HepG2 (cell line): ENCODE measurements around the gene XRCC1.

Experiments
- CTCF ChIP-seq: sonication (generic); formaldehyde crosslinking; IDR thresholded peaks from 2 replicates; pipeline ENCODE4 v1.5.0; 2020; ENCODE audit warnings: mild to moderate bottlenecking, missing genetic modification reagents, moderate library complexity
- FOXC1 ChIP-seq: sonication (generic); formaldehyde crosslinking; IDR thresholded peaks from 2 replicates; pipeline ENCODE4 v1.8.0; 2022; ENCODE audit warnings: mild to moderate bottlenecking, missing genetic modification reagents, borderline replicate concordance
- MAX ChIP-seq: IDR thresholded peaks from 2 replicates; pipeline ENCODE4 v1.6.1; 2012; ENCODE audit warnings: inconsistent platforms

- TF ChIP-seq FOXC1 (no peak), CTCF (no peak), MAX (no peak)
Measured at GRCh38 chr19:43501661-43502418, 73.5 kb downstream of the XRCC1 start.
